WTC11 (cell line): ENCODE results near the gene FKBP1A.

Experiments used
- CBFB ChIP-seq: sonication (generic); formaldehyde crosslinking; IDR thresholded peaks from 2 replicates; pipeline ENCODE4 v1.8.1; 2022; ENCODE audit warnings: mild to moderate bottlenecking, low read depth, missing genetic modification reagents
- ETV6 ChIP-seq: sonication (generic); formaldehyde crosslinking; IDR thresholded peaks from 2 replicates; pipeline ENCODE4 v1.8.1; 2022; ENCODE audit warnings: mild to moderate bottlenecking, missing genetic modification reagents
- HMGA2 ChIP-seq: fragments of 250-450 bp; sonication (Bioruptor Pico); IDR thresholded peaks from 2 replicates; pipeline ENCODE4 v1.4.0; 2021; ENCODE audit warnings: mild to moderate bottlenecking, moderate library complexity
- NFE2L1 ChIP-seq: sonication (generic); formaldehyde crosslinking; IDR thresholded peaks from 2 replicates; pipeline ENCODE4 v1.8.1; 2023; ENCODE audit warnings: missing genetic modification reagents
- NFYB ChIP-seq: sonication (generic); formaldehyde crosslinking; conservative IDR thresholded peaks from 2 replicates; pipeline ENCODE4 v1.8.0; 2022; ENCODE audit warnings: low read depth, missing genetic modification reagents
- PRDM15 ChIP-seq: sonication (generic); formaldehyde crosslinking; IDR thresholded peaks from 2 replicates; pipeline ENCODE4 v1.8.0; 2022; ENCODE audit warnings: missing genetic modification reagents
- PRRX2 ChIP-seq: fragments of 250-450 bp; sonication (Bioruptor Pico); IDR thresholded peaks from 2 replicates; pipeline ENCODE4 v1.8.0; 2021; ENCODE audit warnings: mild to moderate bottlenecking
- ZBTB43 ChIP-seq: sonication (generic); formaldehyde crosslinking; IDR thresholded peaks from 2 replicates; pipeline ENCODE4 v1.8.1; 2023; ENCODE audit warnings: mild to moderate bottlenecking, missing genetic modification reagents
- TF ChIP-seq, protein P1 (sequence below): fragments of 200-600 bp; IDR thresholded peaks from 2 replicates; pipeline ENCODE4 v1.8.0; 2022; ENCODE audit warnings: antibody characterized with exemption
- TF ChIP-seq, protein P2 (sequence below): fragments of 250-450 bp; sonication (Bioruptor Pico); IDR thresholded peaks from 2 replicates; pipeline ENCODE4 v2.1.2; 2022; ENCODE audit warnings: mild to moderate bottlenecking, moderate library complexity
- TF ChIP-seq, protein P3 (sequence below): sonication (generic); formaldehyde crosslinking; IDR thresholded peaks from 2 replicates; pipeline ENCODE4 v1.8.0; 2022; ENCODE audit warnings: mild to moderate bottlenecking, missing genetic modification reagents

GRCh38 chr20:1364106-1364505 lies 28.7 kb downstream of the FKBP1A start:
- no peak for TF ChIP-seq PRRX2 (CRISPR knock-in tag)
- no peak for TF ChIP-seq ETV6 (CRISPR knock-in tag)
- TF ChIP-seq, protein P1, sequence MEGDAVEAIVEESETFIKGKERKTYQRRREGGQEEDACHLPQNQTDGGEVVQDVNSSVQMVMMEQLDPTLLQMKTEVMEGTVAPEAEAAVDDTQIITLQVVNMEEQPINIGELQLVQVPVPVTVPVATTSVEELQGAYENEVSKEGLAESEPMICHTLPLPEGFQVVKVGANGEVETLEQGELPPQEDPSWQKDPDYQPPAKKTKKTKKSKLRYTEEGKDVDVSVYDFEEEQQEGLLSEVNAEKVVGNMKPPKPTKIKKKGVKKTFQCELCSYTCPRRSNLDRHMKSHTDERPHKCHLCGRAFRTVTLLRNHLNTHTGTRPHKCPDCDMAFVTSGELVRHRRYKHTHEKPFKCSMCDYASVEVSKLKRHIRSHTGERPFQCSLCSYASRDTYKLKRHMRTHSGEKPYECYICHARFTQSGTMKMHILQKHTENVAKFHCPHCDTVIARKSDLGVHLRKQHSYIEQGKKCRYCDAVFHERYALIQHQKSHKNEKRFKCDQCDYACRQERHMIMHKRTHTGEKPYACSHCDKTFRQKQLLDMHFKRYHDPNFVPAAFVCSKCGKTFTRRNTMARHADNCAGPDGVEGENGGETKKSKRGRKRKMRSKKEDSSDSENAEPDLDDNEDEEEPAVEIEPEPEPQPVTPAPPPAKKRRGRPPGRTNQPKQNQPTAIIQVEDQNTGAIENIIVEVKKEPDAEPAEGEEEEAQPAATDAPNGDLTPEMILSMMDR, result no peak
- TF ChIP-seq, protein P2, sequence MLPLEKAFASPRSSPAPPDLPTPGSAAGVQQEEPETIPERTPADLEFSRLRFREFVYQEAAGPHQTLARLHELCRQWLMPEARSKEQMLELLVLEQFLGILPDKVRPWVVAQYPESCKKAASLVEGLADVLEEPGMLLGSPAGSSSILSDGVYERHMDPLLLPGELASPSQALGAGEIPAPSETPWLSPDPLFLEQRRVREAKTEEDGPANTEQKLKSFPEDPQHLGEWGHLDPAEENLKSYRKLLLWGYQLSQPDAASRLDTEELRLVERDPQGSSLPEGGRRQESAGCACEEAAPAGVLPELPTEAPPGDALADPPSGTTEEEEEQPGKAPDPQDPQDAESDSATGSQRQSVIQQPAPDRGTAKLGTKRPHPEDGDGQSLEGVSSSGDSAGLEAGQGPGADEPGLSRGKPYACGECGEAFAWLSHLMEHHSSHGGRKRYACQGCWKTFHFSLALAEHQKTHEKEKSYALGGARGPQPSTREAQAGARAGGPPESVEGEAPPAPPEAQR, result no peak
- no peak for TF ChIP-seq ZBTB43
- no peak for TF ChIP-seq CBFB (CRISPR knock-in tag)
- no peak for TF ChIP-seq HMGA2 (CRISPR knock-in tag)
- TF ChIP-seq, protein P3, sequence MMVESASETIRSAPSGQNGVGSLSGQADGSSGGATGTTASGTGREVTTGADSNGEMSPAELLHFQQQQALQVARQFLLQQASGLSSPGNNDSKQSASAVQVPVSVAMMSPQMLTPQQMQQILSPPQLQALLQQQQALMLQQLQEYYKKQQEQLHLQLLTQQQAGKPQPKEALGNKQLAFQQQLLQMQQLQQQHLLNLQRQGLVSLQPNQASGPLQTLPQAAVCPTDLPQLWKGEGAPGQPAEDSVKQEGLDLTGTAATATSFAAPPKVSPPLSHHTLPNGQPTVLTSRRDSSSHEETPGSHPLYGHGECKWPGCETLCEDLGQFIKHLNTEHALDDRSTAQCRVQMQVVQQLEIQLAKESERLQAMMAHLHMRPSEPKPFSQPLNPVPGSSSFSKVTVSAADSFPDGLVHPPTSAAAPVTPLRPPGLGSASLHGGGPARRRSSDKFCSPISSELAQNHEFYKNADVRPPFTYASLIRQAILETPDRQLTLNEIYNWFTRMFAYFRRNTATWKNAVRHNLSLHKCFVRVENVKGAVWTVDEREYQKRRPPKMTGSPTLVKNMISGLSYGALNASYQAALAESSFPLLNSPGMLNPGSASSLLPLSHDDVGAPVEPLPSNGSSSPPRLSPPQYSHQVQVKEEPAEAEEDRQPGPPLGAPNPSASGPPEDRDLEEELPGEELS (CRISPR knock-in tag), result no peak
- no peak for TF ChIP-seq NFE2L1
- TF ChIP-seq PRDM15 (CRISPR knock-in tag), result no peak
- no peak for TF ChIP-seq NFYB (CRISPR knock-in tag)
